Ovary (tissue), 9 donors: ENCODE measurements around the gene SCEL. TPM values are rescaled to one million over a fixed set of nuclear protein-coding genes. Genes with fewer than 3 reads are reported as not detected.
"Not testable (repeated sequence)": the region's sequence is repeated elsewhere in the genome, so short reads cannot be mapped to it uniquely, and the experiment has no call there.

Experiments used
- DNase-seq, 5 donors: peaks; one replicate each; pipeline ENCODE4 v3.0.0-alpha.2; 2019 to 2020
- H3K27ac ChIP-seq, 2 donors: fragments of 200-600 bp; one replicate each; pipeline versions ENCODE4 v1.5.1 to v1.8.0; 2019 to 2022
- H3K27me3 ChIP-seq: fragments of 200-600 bp; one replicate; pipeline ENCODE4 v1.8.0; 2022
- H3K36me3 ChIP-seq: fragments of 200-600 bp; sonication (generic); one replicate; pipeline ENCODE4 v1.5.1; 2019
- H3K4me1 ChIP-seq: one replicate; pipeline ENCODE4 v1.8.1; 2013; ENCODE audit warnings: mild to moderate bottlenecking, moderate library complexity; ENCODE audit not compliant: insufficient read depth
- H3K4me3 ChIP-seq: fragments of 200-600 bp; sonication (generic); one replicate; pipeline ENCODE4 v1.5.1; 2017
- H3K9me3 ChIP-seq, 2 donors: fragments of 200-600 bp in 1 of 2; sonication (generic) in 1 of 2; one replicate each; pipeline versions ENCODE4 v1.5.1 to v1.8.1; 2013 to 2019; ENCODE audit warnings: mild to moderate bottlenecking in 1 of 2, moderate library complexity in 1 of 2
- CTCF ChIP-seq, 3 donors: fragments of 450-650 bp in 2 of 3; fragments of 200-600 bp in 1 of 3; IDR thresholded peaks; one replicate each; pipeline versions ENCODE4 v1.5.1 to v1.8.0; 2016 to 2022; ENCODE audit warnings: antibody characterized with exemption in 3 of 3, mild to moderate bottlenecking in 1 of 3
- EP300 ChIP-seq: sonication (generic); formaldehyde crosslinking; IDR thresholded peaks from one replicate; pipeline ENCODE4 v1.6.1; 2017; ENCODE audit warnings: antibody characterized with exemption
- POLR2A ChIP-seq: fragments of 450-650 bp; IDR thresholded peaks from one replicate; pipeline ENCODE4 v1.6.1; 2017; ENCODE audit warnings: antibody characterized with exemption, mild to moderate bottlenecking, moderate library complexity
- WGBS, 3 donors: extraction: QIAGEN DNeasy Blood & Tissue Kit in 1 of 3; methylation state at CpG; one replicate each; pipeline versions ENCODE4 v1.1.5 to v1.1.7; 2013 to 2017; 5-methylcytosine and 5-hydroxymethylcytosine counted together
- intact Hi-C, 4 donors: fragments of 100-400 bp; cut with DNase I; formaldehyde crosslinking; loops; one replicate each; pipeline versions ENCODE4 v1.11.0 to v1.15.1; 2022 to 2023
- polyA plus RNA-seq, 2 donors: library from polyadenylated mRNA; stranded (reverse); fragments of 200-250 nt in 1 of 2; fragments of 350-450 nt in 1 of 2; fragmentation: Illumina TruSeq in 1 of 2; extraction: RNeasy Lipid Tissue Mini Kit (QIAGEN cat#74804) in 1 of 2; gene quantifications; one replicate each; pipeline ENCODE4 v1.2.3, GENCODE V29; 2013 to 2014
- total RNA-seq, 7 donors: library from RNA; depleted of rRNA in 2 of 7; stranded (reverse); fragments of >200 nt in 2 of 7; fragmentation: NEBNext Ultra II Directional in 3 of 7; extraction: Animal tissue kit (Norgen Biotek cat#: 25700) in 3 of 7; gene quantifications; one replicate each; pipeline versions ENCODE4 v1.1.0 to v1.2.4, GENCODE V29; 2016 to 2023
- donor health status: DM: no; HTN: no; CAD: no; lungs with moderate emphysema.
- donor health status: DM: no; HTN: no; CAD: no.
- donor health status: Bipolar disorder and iron deficiency.
- donor health status: DM: yes; HTN: yes; CAD: no.
- donor health status: DM: no; HTN: no; CAD: no.
- donor health status: DM: yes; HTN: yes; CAD: no.

The SCEL gene
- total and polyA plus RNA-seq, 9 donors = 0.04 TPM; not detected in 8

- no peak for DNase-seq
- no peaks in the 10 kb centered on the region for H3K9me3 ChIP-seq
- no peaks in the 10 kb centered on the region for H3K36me3 ChIP-seq
- H3K4me3 ChIP-seq = no peak overlapping the region
- no peaks in the 10 kb centered on the region for H3K27me3 ChIP-seq
- TF ChIP-seq EP300 (no peak), CTCF (IDR thresholded peaks at IDR 0.05) (no peak), POLR2A (no peak)
- H3K4me1 ChIP-seq = no peaks in the 10 kb centered on the region
- no peak overlapping the region for H3K27ac ChIP-seq
- intact Hi-C loops = no loop called here
Measured at GRCh38 chr13:77650409-77650808, 114.9 kb downstream of the SCEL start.

- no peak for TF ChIP-seq POLR2A
- no peak for TF ChIP-seq CTCF (IDR thresholded peaks at IDR 0.05)
- no peak for TF ChIP-seq EP300
- Histone ChIP-seq H3K4me1 (no peaks in the 10 kb centered on the region), H3K27me3 (no peaks in the 10 kb centered on the region), H3K36me3 (no peaks in the 10 kb centered on the region), H3K27ac (no peak overlapping the region), H3K9me3 (no peaks in the 10 kb centered on the region), H3K4me3 (no peak overlapping the region)
- DNase-seq = no peak
- WGBS, 3 donors = 88 to 95% (median 91%) methylated on average over 2 of the region's 2 CpGs
- intact Hi-C loops = no loop called here
Measured at GRCh38 chr13:77653301-77653700, 117.8 kb downstream of the SCEL start.

GRCh38 chr13:77660016-77660415, 124.5 kb downstream of the SCEL start:
- H3K9me3 ChIP-seq, H3K4me1 ChIP-seq, DNase-seq, H3K36me3 ChIP-seq, H3K27me3 ChIP-seq, H3K27ac ChIP-seq, intact Hi-C loops, H3K4me3 ChIP-seq: not testable (repeated sequence)
- 88 to 93% (median 90%) methylated on average over 23 of the region's 23 CpGs for WGBS, 3 donors

- no peak overlapping the region for H3K4me3 ChIP-seq
- H3K9me3 ChIP-seq = no peaks in the 10 kb centered on the region
- no peaks in the 10 kb centered on the region for H3K27me3 ChIP-seq
- no peak overlapping the region for H3K27ac ChIP-seq
- H3K4me1 ChIP-seq = no peaks in the 10 kb centered on the region
- WGBS, 3 donors = 87 to 92% (median 90%) methylated on average over 10 to 15 of the region's 15 CpGs
- intact Hi-C loops = no loop called here
- DNase-seq = no peak
- no peaks in the 10 kb centered on the region for H3K36me3 ChIP-seq
- TF ChIP-seq CTCF (IDR thresholded peaks at IDR 0.05) (no peak), POLR2A (no peak), EP300 (no peak)
Measured at GRCh38 chr13:77660841-77661250, 125.3 kb downstream of the SCEL start.

- DNase-seq, H3K36me3 ChIP-seq, H3K4me1 ChIP-seq, H3K27me3 ChIP-seq, H3K9me3 ChIP-seq, H3K4me3 ChIP-seq, intact Hi-C loops, H3K27ac ChIP-seq: not testable (repeated sequence)
- WGBS, 3 donors = 87 to 90% (median 88%) methylated on average over 16 of the region's 16 CpGs
Measured at GRCh38 chr13:77662301-77662700, 126.8 kb downstream of the SCEL start.

GRCh38 chr13:77662831-77663230, 127.3 kb downstream of the SCEL start:
- DNase-seq, H3K36me3 ChIP-seq, H3K27me3 ChIP-seq, H3K27ac ChIP-seq, H3K9me3 ChIP-seq, intact Hi-C loops, H3K4me1 ChIP-seq, H3K4me3 ChIP-seq: not testable (repeated sequence)
- WGBS, 3 donors = 90 to 100% (median 94%) methylated on average over 6 to 14 of the region's 15 CpGs
